GM18868 (cell line): ENCODE results near the gene CSF2.

Experiments used
- ATAC-seq: cut with Tn5 transposase; IDR thresholded peaks from one replicate; pipeline ENCODE4 v1.9.1; 2021; ENCODE audit warnings: mild to moderate bottlenecking, moderate library complexity; ENCODE audit not compliant: unreplicated experiment

CSF2 gene

DNA sequence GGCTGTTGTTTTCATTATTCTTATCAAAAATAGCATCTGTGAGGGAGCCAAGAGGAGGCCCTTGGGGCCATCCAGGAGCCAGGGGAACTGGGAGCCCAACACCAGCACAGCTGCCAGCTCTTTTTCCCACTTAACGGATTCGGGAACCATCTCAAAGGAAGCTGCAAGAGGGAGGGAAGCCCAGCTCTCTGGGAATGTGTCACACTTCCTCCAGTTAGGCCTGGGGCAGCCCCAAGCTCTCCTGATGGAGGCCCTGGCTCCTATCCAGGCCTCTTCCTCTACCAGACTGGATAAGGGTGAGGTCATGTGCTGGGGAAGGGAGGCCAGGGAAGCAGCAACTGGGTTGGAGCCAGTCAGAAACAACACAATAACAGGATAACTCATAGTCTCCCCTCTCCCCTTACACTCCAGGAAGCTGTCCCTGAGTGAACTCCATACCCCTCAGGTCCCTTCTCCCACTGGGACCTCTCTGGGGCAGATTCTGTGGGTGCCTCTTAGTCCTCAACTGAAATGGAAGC, 12.7 kb downstream of the CSF2 start:
- ATAC-seq, result no peak

DNA sequence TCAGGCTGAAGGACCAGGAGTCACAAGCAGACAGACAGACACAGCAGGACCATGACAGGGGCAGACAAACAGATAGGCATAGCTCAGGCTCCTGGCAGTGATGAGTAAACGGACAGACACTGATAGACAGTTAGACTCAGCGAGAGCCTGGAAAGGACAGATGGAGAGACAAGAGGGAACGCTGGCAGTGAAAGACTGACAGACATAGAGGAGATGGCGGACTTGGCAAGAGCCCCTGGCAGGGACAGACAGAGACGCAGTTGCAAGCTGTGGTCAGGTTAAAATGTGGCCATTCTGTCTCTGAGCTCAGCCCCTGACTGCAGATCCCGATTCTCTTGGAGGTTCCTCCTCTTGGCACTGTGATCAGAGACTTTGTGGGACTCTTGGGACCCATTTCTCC, 13.6 kb downstream of the CSF2 start:
- no peak for ATAC-seq

DNA sequence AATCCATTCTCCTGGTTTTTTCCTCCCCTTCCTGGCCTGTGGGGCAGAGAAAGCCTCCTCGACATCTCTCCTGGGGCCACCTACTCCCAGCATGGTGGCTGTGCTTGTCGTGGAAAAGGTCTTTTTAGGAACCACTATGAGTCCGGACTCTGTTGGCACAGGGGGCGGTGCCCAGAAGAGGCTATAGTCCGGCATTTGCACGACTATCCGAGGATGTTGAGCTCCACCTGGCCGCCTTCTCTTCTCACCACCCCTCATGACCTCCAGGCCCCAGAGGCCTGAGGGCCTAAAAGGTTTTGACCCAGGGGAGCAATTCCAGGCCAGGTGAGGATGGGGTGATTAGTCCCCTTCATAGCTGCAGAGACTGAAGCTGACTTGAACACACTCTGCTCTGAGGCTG, 14.1 kb downstream of the CSF2 start:
- ATAC-seq, result no peak

DNA sequence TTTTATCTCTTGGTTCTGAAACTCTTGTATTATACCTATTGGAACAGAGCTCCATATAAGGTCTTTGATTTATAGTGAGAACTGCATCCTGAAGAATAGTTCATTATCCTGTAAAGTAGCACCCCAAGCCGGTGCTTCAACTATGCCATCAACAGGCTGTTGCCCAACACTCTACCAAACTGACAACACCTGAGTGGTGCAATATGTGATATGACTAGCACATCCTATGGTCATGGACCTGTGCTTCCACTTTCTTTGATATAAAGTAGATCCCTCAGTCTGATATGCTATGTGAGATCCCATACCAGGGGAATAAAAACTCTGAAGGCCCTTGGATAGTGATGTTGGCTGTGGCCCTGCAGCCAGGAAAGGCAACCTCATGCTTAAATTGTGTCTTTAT, 15.8 kb downstream of the CSF2 start:
- no peak for ATAC-seq

DNA sequence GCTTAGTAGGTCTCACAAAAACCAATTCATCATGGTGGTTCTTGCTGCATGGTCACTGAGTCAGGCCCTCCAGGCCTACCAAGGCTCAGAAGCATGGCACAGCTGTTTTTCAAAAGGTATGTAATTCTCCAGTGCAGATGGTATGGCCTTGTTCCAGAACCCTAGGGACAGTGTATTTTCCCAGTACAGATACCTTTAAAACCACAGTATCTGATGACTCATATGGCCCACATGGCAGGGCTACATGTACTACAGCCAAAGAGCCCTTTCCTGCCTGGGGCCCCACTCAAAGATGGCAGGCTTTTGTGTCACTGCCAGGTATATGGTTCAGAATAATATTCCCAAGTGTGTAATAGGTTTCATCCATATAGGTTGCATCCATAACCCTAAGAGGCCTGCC, 16.5 kb downstream of the CSF2 start:
- peak; percentile 53 for ATAC-seq

DNA sequence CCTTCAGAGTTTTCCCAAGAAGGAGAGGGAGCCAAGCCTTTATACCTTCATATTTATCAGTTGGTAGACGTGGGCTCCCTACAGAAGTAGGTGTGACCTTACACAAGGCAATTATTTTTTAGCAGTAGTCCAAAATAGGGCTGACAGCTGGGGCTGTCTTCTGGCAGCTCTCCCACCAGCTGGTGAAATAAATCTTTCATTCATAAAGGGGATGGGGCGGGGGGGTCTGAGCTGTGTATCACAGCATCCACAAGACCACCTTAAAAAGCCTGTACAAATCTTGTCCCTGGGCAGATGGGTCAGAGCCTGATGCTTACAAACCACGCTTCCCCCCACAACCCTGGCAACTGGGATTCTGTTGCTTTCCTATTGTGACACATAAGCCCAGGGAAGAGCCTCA, 19.7 kb downstream of the CSF2 start:
- no peak for ATAC-seq

DNA sequence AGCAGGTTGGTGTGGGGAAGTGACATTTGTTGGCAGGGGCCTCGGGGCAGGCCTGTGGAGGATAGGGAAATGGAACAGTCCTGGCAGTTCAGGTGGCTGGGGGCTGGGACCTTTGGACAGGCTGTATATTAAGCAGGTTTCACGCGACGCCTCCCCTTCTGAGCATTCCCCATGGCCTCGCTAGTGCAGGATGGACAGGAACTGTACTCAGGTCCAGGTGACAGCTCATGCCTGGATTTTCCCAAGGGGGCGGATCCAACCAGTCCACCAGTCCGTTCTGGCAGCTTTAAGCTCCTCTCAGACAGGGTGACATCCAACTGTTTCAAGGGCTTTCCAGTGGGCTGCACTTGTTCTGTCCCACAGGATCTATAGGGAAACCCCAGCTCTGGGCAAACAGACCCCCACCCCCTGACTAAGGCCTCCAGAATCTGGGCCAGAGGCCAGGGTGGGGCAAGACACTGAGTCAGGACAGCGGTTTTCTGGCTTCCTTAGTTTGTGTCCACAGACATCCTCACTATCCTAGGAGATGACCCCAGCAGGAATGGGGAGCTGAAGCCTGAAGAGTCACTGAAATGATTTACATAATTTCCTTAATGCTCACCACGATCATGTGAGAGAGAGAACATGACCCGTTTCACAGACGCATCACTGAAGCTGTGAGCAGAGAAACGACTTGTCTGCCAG, 20.9 kb downstream of the CSF2 start:
- no peak for ATAC-seq

DNA sequence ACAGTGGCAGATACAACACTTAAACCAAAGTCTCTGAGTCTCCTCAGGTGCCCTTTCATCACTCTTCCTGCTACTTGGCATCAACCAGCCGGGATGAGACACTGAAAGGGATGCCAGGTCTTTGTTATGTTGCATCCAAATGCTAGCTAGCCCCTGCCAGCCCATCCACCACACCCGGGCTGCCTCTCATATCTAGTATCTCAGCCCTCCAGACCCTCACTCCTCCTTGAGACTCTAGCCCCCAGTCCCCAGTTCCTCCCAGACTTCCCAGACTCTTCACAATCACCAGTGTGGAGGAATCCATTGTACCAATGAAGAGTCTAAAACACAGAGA, 21.5 kb downstream of the CSF2 start:
- no peak for ATAC-seq

DNA sequence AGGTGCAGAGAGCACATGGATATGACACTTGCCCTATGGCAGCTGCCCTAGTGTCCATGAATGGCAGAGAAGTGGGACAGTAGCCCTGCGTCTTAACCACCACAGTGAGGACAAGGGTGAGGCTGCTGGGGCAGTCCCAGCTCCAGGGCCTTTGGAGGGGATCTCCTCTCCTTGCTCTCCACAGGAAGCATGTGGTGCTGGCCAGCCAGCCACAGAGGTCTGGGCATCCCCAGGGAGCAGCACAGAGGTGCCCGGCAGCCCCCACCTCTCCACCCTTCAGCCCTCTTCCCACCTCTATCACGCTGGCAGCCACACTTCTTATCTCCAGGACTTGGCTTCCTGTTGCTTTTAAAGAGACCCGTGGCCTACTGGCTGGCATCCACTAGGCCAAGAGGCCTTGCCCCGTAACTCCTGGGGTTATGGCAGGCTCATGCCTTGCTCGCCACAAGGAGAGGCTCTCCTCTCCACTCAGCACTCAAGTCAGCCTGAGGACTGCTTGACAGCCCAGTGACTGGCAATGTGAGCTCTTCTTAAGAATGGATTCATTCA, 21.9 kb downstream of the CSF2 start:
- ATAC-seq, result no peak

DNA sequence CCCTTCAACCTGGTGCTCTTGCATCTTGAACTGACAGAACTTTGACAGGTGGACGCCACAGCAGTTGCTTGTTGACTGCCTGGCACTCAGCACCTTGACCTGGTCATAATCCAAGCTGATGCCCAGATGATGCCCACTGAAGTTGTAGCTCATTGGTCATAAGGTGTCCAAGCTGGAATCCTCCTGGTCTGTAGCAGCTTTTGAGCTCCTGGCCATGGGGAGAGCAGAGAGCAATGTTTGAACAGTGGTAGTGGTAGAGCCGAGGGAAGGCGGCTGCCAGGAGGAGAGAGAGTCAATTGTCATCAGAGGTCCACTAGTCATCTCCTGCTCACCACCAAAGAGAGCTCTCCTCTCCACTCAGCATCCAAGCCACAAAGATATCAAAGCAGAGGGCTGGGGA, 23.3 kb downstream of the CSF2 start:
- ATAC-seq, result no peak

DNA sequence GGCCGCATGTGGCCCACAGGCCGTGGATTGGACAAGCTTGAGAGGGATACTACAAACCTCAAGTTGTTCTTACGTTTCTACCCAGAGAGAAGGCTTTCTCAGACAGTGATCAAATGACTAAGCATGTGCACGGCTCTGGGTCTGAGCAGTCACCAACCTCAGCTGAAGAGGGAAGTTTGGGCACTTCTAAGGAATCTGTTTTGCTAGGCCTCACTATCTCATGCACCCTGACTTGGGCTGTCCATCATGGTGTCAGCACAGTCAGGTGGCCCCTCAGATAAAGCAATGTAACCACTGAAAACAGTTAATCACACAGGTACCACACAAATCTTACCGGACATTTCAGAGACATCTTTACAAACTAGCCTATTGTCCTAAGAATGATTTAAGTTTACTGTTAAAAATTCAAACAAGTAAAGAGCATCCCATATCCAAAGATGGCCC, 24.6 kb downstream of the CSF2 start:
- ATAC-seq, result peak; percentile 32

DNA sequence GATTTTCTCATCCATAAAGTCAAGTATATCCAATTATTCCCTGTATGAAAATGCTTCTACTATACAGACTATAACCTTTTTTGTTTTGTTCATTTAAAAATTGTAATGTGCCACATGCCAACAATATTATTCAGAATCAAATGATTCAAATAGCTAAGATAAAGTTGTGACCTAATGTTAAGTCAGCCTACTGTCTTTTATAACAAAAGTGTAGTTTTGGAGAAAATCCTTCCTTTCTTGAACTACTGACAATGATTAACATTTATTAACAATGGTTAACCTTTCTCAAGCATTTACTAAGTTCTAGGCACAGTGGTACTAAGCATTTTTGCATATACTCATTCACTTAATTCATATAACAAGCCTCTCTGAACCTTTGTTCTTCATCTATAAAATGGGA, 25.0 kb downstream of the CSF2 start:
- no peak for ATAC-seq

DNA sequence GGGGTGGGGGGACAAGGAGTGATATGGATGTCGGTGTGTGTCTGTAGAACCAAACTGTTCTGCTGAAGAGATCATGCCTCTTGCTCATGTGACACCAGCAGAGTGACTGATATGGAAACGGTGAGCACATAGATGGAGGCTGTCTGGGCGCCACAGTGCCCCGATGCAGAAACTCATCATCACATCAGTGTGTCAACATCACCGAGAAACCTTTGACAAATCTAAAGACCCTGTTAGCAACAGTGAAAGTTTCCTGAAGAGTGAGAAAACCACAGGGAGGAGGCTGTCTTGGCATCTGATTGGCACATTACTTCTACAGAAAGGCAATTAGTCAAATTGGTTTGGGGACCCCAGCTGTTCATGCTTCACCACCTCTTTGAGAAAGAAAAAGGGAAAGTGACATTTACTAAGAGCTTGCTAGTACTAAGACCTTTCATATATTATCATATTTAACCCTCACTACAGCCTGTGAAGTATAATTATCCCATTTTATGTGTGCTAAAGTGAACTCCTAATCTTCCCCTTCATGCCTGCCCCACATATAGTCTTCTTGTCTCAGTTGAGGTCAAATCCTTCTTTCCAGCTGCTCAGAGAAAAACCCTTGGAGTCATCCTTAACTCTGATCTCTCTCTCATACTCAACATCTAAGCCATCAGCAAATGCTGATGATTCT, 25.6 kb downstream of the CSF2 start:
- ATAC-seq, result peak; percentile 57

DNA sequence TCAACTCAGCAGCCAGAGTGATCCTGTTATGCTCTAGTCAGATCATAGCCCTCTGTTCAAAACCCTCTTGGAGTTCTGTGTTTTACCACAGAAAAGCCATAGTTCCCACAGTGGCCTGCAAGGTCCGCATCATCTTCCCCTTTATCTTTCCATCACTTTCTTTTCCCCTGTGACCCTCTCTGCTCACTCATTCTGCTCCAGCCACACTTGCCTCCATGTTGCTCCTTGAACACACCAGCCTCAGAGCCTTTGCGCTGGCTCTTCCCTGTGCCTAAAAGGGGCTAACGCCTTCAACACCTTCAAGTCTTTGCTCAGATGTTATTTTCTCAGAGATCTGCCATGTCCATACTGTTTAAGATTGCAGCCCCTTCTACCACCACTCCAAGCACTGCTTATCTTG, 26.3 kb downstream of the CSF2 start:
- no peak for ATAC-seq

DNA sequence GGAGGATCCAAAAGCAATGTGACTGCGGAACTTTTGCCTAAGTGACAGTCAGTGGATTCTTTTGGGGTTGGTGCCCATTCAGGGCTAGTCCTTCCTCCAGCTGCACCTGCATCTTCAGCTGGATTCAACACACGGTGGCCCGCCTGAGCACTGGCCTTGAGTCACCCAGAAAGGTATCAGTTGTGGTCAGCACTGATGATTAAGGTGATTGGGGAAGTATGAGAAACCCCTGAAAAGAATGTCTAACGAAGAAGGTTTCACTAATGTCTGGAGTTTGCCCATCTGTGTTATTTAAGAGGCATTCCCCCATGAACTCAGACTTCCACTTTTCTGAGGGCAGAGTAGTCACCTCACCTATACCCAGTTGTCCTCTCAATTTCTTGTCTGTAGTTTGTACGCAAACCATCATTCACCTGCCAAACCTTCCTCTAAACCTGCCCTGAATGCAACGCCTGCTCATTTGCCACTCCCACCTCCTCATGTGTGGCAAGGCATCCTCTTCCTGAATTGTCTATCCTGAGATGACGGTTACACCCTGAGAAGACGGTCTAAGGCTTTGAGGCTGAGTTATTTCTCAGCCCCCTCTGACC, 27.2 kb downstream of the CSF2 start:
- ATAC-seq, result peak; percentile 44

DNA sequence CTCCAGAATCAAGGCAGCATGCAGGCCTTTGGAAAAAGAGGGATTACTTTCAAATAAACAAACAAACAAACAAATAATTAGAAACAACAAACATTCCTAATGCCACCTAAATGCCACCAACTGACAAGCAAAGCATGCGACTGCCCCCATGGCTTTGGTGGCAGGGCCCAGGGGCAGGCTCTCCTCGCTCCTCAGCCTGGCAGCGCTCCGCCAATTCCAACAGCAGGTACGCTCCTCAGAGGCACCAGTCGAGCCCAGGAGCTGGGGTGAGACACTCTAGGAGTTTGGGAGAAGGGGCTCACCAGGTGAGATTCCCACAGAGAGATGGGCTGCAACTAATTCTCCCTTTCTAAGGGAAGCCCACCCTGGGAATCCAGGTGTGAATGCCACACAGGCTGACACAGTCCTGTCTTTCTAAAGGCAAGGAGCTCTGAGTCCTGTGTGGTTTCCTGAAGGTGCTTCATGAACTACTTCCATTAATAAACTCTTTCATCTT, 27.8 kb downstream of the CSF2 start:
- ATAC-seq, result no peak

DNA sequence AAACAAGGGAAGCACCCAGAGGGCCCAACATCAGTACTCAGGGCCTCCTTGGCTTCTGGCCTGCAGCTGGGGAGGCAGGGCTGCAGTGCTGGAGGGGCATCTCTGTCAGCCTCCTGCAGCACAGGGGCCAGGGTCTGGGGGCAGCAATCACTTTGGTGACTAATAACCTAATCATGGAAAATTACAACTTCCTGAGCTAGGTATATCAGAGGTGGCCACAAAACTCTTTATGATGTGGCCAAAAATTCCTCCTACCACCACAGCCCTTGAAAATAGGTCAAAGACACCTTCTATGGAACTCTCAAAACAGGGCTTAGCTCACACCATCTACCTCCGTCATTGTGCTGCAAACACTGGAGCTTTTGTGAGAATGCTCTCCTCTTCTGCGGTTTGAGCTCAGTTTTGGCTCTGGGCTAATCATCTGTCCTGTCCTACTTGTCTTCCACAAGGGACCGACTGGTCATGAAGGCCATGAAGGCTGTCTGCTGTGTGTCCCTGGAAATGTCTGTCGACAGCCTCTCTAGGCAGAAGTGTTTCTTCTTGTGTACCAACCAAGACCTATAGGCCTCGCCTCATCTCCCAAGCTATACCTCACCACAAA, 28.6 kb downstream of the CSF2 start:
- no peak for ATAC-seq

DNA sequence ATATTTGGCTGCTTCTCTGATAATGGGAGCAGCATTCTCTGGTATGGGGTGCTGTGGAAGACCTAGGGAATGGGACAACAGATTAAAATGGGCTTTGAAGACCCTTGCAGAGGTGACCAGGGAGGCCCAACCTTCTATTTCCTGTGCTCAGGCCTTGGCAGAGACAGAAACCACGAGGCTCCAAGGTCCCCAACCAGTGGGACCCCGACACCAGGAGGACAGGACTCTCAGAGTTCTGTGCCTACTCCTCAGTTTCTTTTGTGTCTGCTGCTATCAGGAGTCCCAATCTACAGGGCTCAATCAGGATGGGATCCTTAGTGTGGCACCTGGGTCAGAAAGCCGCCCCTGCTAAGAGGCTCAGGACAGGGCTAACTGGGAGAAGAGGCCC, 29.3 kb downstream of the CSF2 start:
- no peak for ATAC-seq

DNA sequence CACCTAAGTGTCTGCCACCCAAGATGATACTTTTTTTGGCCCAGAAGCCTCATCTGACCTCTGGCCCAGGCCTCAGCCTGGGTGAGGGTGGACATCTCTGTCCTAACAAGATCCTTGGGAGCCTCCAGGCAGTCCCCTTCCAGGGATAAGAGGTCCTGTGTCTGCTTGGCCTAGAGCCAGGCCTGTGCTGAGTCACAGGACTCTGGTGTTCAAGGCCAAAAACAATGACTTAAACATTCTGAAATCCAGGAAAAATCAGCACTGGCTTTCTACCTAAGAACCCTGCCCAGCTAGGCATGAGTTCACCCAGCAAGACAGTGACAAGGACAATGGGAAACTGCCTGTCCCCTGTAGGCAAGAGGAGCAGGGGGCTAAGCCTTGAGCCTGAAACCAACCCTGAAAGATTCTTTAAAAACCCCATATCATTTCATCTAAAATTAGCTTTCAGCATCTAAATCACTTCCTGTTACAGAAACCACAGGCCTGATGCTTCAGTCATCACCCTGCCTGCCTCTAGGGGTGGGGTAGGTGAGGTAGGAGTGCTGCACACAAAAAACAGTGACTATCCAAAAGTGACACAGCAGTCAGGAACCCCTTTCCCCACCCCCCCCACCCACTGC, 29.9 kb downstream of the CSF2 start:
- peak; percentile 59 for ATAC-seq

DNA sequence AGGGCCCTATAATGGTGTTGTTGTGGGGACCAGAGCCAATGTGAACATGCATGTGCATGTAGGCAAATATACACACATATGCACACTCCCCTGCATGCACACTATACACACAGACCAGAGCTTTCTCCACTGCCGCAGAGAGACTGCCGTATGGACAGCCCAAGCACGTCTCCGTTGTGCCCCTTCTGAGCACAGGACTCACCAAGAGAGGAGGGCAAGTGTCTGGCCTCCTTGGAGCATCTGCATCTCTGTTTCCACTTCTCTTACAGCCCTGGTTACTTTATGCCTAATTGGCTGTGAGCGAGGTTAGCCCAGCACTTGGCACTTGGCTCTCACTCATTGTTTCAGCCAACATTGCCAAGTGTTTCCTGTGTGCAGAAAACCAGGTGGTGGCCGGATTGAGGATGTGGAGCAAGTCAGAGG, 30.4 kb downstream of the CSF2 start:
- peak; percentile 2 for ATAC-seq

DNA sequence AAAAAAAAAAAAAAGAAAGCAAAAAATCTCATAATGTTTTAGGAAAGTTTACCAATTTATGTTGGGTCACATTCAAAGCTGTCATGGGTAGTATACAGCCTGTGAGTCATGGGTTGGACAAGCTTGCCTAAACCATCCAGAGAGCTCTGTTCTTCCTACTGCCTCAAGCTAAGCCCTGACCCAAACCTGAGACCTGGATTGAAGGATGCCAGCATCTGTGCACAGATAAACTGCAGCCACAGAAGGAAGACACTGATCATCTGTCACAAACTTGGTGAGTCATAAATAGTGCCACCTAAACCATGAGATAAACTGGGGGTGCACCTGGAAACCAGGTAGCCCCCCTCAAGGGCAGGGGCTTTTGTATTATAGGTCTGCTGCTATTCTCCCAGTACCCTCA, 31.0 kb downstream of the CSF2 start:
- ATAC-seq, result no peak
